ENCODE measurements around the gene CST9.
"Not testable (repeated sequence)": the region's sequence is repeated elsewhere in the genome, so short reads cannot be mapped to it uniquely, and the experiment has no call there.

The CST9 gene

DNA sequence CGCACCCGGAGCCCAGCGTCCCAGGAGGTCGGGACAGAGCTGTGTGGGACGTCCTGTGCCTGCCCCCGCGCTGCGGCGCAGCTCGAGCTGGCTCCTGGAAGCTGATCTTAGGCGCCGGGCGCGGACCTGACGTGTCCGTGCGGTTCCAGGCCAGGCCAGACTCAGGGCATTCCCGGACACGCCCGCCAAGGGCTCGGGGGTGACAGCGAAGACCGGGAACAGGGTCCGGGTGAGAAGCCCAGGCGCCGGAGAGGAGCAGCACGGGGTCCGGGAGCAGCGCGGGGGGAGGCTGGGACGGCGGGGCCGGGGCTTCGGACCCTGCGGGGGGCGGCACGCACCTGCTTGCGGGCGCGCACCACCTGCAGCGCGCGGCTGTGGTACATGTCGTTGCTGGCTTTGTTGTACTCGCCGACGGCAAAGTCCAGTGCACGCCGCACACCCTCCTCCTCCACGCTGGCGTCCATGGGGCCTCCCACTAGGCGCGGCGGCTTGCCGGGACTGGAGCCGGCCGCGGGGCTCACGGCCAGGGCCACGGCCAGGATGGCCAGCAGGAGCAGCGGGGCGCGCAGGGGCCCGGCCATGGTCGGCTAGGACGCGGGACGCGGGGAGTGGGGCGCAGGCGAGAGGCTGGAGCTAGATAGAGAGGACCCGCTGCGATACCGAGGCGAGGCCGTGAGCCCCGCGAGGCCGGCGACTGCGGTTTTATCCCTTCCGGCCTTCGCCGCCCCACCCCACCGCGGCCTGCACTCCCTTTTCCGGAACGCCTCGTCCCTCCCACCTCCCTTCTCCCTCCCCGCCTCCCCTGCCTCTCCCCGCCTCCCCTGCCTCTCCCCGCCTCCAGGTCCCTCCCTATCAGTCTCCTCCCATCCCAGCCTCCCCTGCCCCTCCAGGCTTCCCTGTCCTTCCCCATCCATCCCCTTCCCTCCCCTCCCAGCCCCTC lies 31.8 kb upstream of the CST9 start, which contains the start of gene CST3:
Gene CST3, minus strand, starts transcription at position 674 of the 940 bp plus-strand sequence. Its CDS starts 93 bp downstream, at position 581.
- no peak for DNase-seq (ENCODE audit: low spot score)

DNA sequence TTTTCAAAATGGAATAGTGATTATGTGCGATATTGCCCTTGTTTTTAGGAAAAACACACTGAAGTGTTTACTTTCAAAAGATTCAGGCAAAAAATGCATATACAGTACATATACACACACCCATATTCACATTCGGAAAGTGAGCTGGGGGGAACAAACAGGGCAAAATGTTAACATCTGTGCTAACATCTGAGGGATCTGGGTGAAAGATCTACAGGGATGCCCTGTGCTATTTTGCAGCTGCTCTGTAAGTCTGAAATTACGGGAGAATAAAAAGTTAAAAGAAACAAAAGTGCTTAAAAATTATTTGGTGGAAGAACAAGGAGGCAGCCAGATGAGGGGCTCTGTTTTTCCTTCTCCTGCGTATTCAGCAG lies 31.2 kb upstream of the CST9 start:
- DNase-seq (ENCODE audit: low spot score), result no peak

DNA sequence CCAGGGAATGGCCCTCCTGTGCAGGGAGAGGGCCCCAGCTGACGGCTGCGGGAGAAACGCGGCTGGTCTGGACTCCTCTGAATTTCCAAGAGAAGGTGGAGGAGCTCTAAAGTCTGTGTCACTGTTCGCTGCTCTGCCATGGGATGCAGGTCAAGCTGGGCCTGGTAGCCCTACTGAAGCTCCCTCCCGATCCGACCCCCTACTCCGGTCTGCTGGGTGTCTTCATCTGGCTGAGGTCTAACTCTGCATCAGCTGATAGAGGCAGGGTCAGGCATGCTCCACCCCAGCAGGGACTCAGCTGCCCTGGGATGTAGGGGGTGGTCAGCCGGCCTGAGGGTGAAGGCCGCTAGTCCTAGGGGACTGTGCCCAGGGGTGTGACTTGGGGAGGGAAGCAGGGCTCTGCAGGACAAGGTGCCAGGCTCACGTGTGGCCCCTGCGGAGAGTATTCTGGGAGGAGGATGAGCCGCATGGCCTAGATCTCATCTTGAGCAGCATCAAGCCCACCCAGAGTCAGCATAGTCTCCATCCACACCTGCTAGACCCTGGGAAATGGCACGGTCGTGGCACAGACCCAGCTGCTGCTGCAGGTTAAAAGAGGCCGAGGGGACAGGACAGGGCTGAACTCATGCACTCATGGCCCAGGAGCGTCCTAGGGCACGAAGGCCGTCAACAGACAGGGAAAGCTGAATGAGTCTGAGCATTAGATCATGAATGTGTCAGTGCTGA lies 30.6 kb upstream of the CST9 start:
- DNase-seq (ENCODE audit: low spot score), result no peak

DNA sequence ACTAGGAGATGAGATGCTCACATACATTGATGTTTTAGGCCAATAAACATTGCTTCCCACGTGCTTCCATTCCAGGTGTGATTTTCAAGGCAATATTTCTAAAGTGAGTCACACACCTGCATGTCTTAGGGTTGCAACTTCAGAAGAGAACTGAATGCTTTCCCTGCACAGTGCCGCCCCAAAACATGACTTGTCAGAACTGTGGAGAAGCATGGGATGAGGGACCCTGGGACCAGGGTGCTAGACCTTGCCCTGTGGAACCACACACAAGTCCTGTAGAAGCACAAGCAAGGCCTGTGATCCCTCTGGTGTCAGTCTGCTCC lies 30.0 kb upstream of the CST9 start:
- DNase-seq (ENCODE audit: low spot score), result not testable (repeated sequence)

DNA sequence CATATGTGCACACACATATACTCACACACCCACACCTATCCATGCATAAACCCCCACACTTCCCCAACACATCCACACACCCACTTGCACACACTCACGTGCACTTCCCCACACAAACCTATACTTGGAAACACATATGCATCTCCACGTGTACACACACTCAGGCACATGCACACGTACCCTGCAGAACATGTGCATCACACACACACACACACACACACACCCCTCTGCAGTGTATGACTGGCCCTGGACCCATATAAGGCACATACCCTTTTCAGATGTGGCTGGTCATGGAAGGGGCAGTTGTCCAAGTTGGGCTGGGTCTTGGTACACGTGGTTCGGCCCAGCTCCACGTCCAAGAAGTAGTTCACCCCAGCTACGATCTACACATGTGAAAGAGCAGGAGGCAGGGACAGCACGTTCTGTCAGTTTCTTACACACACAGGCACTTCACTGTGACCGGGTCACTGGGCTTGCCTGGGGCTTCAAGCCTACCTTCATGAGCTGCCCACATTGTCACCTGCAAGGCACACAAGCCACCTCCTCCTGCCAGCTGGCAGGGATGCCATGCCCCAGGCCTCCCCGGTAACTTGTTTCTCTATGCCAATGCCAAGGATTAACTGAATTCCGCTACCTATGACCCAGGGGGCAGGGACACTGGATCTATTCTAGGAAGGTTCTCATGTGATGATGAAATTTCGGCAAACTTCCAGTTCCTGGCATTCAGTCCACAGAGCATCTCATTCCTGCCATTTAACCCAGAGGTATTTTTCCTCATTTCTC lies 29.5 kb upstream of the CST9 start:
- DNase-seq (ENCODE audit: low spot score), result no peak

DNA sequence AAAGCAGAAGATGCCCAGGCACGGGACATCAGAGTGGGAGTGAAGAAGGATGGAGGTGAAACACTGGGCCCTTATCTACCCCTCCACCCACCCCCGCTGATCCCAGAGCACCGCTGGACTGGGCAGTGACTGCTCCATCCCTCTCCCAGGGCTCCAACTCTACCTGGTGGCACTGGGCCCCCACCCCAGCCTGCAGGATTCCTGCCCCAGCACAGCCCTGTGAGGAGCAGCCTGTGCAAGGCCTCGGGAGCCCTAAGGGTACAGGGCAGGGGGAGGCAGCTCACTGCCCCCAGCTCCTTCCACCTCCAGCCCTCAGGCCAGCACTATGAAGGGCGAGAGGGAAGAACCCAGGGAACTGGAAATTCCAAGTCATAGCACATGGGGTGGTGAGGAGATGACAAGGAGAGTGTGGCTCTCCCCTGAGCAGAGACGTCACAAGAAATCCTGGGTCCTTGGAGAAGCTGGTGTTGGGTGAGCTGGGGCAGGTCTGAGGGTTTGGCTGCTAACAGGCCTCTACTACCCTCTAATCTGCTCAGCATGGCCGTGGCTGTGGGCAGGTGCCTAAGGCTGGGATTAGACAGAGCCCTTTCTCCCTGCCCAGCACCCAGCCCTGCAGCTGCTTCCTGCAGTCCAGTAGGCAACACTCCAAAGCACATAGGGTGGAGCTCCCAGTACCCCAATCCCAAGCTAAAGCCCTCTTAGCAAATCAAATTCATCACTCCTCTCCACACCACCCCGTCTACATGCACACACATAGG lies 28.5 kb upstream of the CST9 start:
- DNase-seq (ENCODE audit: low spot score), result no peak

DNA sequence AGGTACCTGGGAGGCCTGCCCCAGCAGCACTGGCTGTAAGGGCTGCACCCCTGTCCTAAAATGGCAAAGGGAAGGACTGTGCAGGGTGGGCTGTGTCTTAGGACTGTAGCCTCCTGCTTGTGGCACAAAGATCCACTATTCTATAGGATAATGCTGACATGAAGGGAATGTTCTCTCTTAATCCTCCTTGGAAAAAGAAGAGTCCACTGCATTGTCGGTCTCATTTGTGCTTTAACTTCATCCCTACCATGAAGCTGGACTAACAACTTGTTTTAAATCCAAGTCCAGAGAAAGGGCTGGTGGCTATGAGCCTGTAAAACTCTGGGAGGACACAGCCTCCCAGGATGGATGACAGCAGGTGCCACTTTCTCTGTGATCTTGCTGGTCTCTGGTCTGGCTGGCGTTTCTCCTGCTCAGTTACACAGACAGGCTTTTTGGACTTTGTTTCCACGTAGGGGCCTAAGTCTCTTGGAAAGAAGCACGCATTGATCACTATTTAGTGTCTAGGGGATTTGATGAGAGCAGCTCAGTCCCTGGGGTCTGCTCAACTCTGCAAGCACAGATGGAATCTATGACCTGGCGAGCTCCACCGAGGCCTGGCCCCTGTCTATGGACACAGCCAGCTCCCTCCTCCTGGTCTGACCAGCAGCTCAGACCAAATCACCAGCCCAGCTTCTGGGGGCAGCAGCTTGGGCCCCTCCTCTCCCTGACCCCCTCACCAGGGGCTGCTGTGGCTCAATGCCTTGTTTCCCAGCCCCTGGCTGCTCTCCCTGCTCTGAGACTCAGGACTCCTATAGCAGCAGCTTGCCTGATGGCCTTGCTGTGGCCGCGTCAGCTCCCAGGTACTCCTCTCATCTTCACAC lies 27.2 kb upstream of the CST9 start:
- DNase-seq (ENCODE audit: low spot score), result no peak

DNA sequence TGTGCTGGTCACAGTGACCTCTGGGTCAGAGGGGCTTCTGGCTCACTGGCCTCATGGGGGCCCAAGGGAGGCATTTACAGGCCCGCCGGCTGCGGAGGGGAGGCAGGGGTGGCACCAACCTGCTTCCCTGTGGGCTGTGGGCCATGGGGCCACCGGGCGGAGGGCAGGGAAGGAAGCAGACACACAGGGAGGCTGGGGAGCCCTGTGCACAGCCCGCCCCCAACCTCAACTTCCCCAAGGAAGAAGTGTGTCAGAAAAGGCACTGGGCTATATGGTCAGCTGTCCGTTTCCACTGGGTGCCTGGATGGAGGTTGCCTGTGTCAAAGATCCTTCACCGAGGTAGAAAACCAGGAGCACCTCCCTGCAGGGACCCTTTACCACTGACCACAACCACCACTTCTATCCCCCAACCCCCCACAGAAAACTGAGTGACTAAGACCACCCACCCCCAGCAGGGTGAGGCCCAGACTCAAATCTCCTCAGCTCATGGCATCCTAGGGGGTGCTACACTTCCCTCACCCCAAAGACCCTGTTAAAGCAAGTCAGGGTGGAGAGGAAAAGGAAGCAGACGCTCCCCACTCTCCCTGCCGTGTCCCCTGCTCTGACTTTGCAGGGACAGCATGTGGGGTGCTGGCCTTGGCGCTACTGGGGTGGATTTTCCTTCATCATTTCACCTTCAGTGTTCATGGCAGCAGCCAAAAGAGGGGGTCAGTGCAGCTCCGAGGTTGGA lies 26.4 kb upstream of the CST9 start:
- DNase-seq (ENCODE audit: low spot score), result no peak

DNA sequence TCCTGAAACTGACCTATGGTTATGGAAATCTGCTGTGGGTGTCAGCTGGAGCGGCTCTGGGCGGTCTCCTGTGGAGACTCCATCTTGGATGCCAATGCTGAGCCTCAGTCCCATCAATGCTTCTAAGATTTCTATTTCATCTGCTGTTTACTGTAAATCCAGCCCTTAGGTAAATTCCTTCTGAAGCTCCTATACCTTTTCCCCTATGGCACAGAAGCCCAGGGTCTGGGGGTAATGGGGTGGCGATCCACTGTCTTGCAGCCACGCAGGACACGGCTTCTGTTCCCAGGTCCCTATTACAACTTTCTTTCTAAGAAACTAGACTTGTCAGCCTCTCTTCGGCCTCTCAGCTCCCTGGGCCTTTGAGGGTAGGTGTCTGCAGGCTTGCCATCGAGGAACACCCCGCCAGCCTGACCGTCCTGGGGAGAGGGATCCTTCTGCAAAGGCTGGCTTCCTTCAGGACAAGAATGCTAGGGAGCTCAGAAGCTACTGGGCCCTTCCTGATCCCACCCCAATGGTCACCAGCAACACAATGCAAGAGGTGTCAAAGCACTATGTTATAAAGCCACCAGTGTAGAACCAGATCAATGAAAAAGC lies 25.6 kb upstream of the CST9 start:
- no peak for DNase-seq (ENCODE audit: low spot score)

DNA sequence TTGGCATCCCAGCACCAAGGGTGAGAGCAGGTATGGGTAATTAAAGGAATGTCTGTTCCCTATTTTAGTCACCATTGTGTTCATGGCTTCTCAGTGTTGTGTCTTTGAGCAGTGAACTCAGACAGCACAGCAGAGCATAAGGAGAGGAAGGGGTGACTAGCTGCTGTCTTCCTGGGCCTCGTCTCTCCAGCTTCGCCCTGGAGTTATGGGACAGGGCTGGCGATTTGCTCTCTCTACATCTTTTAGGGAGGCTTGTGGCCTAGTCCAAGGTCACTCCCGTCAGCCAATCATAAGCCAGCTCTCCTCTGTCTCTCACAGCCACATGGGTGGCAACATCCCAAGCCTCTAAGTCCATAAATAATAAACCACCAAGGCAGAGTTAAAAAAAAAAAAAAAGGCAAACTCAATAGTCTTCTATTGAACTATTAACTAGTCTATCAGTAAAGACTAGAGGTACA lies 24.7 kb upstream of the CST9 start:
- no peak for DNase-seq (ENCODE audit: low spot score)

DNA sequence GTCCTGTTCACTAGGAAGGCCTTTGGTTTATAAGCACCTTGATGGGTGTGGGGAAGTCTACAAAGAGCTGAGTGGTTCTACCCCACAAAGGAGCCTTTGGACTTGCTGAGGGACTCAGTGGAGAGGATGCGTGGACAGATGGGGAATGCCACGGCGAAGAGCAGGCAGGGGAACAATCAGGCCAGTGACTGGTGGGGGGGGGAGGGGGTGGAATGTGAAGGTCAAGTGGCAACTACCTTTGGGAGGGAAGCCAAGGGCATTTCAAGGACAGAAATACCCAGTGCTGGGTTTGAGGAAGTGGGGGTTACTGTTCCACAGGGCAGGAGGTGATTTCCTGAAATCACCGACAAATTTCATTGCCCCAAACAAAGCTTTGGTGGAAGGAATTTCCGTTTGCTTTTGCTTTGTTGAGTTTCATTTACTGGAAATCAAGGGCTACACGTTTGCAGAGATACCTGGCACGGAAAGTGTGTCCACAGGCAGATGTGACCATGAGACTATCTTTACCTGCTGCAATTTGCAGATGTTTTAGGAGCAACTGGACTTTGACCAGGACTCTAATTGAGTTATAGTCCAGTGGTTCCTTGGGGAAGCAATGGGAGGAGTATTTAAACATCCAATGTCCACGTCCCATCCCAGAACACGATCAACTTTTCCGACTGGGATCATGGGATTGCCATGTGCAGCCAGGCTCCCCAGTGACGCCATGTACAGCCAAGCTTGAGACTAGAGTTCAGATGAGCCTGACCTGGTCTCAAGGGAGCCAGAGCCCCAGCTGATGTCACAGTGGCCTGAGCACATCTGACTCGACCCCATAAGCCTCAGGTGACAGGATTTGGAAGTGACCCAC lies 24.1 kb upstream of the CST9 start:
- no peak for DNase-seq (ENCODE audit: low spot score)

DNA sequence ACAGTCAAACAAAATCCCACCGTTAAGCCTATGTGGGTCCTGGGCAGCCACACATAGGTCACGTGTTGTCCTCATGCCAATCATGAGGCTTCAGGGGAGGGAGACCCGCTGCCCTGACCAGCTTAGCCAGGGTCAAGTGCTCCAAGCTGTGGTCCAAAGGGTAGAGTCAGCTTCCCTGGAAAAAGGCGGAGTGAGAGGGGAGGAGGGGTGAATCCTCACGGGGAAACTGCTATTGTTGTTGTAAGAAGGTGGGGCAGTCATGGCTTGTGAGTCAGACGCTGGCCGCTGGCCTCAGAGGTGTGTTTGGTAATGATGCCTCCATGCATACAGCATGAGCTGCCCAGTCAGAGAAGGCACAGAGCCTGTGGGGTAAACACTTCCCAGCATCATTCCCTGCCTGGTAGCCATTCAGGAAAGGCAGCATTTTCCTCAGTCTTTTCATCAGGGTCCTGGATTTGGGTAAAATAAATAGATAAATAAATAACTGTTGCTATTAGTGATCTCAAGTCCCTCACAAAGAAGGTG lies 23.4 kb upstream of the CST9 start:
- DNase-seq (ENCODE audit: low spot score), result no peak

DNA sequence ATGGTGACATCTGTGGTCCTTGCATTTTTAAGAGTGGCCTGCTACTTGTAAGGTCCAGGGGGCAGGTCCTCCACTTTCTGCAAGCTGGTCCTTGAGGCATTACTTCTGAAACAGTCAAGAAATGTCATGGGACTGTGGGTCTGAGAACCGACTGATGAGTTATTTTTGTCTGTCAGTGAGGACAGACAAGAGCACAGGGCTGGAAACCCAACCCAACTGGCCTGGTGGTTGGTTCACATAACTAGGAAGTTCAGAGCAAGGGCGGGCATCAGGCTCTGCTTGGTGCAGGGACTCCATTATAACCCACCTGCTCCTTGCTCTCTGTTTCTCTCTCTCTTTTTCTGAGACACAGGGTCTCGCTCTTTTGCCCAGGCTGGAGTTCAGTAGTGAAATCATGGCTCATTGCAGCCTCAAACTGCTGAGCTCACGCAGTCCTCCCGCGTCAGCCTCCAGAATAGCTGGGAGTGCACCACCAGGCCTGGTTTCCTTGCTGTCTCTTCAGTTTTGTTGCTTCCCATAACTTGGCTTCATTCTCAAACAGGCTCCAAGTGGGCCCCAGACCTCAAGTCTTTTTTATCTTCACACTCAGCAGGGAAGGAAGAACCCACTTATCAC lies 22.8 kb upstream of the CST9 start:
- no peak for DNase-seq (ENCODE audit: low spot score)

DNA sequence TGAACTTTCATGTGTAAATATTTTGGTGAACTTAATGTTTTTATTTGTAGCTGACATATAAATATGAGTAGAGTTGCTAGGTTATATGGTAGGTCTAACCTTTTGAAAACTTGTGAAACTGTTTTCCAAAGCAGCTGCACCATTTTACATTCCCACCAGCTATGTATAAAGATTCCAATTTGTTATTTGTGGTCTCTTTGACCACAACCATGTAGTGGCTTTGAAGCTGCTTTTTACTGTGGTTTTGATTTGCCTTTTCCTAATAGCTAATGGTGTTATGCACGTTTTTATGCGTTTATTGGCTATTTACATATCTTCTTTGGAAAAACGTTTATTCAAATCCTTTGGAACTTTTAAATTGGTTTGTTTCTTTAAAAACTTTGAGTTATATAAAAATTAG lies 21.8 kb upstream of the CST9 start:
- DNase-seq (ENCODE audit: low spot score), result no peak

DNA sequence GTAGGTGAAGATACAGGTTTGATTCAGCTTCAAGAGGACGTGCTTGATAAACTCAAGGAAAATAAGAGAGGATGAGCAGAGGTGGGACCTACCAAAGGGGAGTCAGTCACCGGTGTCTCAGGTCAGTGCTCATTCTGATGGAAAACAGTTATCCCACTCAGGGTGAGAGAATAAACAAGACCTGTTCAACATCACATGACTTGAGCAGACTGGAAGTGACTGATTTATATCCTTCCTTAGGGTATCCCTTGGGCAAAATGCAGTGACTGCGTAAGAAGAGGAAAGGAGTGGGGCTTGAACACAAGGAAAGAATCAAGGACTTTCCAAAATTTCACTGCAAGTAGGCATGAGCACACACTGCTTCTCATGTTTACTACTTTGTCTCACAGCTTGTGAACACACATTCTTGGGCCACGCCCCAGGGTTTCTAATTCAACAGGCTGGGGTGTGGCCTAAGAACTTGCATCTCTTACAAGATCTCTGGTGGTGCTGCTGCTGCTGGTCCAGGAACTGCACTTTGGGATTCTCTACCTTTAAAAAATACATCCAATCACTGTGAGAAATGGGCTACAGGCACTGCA lies 20.4 kb upstream of the CST9 start:
- DNase-seq (ENCODE audit: low spot score), result no peak

DNA sequence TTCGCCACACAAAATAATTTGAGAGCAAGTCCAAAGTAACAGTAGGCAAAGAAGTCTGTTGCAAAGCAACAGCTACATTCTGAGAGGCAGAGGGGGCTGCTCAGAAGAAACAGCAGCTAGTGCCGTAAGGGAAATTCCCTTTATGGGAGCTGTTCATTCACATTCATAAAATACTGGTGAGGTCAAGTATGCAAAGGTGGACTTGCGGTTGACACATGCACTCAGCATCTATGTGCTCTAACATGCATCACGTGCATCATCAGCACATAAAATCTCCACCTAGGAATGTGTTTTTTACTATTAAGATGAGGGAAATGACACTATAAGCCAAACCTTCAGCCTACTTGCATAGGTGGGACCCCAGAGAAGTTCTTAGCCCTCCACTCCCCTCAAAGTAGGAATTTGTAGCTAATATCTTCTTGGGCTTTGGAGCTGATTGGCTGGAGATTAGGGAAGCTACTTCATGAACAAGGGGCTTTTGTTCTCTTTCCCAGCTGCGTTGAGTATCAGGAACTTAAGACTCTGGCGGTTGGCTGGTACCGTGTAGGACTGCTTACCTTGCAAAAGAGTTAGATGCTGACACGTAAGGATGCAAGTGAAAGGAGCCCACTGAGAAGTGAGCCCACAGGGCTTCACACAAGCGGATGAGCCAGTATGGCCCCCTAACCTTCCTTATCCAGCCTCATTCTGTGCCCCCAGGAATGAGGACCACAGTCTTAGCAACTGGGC lies 19.7 kb upstream of the CST9 start:
- no peak for DNase-seq (ENCODE audit: low spot score)

DNA sequence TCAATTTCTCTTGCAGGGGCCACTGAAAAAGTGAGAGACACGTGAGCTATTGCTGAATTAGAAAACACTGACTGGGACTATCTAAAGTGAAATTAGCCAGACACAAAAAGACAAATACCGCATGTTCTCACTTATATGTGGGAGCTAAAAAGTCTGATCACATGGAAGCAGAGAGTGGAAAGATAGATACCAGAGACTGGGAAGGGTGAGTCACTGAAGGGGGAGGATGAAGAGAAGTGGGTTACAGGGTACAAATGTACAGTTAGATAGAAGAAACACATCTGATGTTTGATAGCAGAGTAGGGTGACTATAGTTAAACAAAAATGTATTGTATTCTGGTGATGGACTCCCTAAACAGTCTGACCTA lies 18.6 kb upstream of the CST9 start:
- no peak for DNase-seq (ENCODE audit: low spot score)
